GM10266 (cell line): ENCODE measurements around the gene ARHGAP26.

Experiments
- DNase-seq: peaks from one replicate; pipeline ENCODE4 v3.0.0; 2012; ENCODE audit errors: extremely low spot score
- CTCF ChIP-seq: IDR thresholded peaks from 2 replicates; pipeline ENCODE4 v1.5.1; 2012; ENCODE audit warnings: mild to moderate bottlenecking, low read depth; ENCODE audit not compliant: control insufficient read depth, insufficient read depth; ENCODE audit errors: missing control alignments

Gene ARHGAP26

GRCh38 chr5:143165049-143165880, 395.1 kb downstream of the ARHGAP26 start:
- no peak for DNase-seq
- no peak for TF ChIP-seq CTCF

GRCh38 chr5:143166090-143166489, 395.9 kb downstream of the ARHGAP26 start:
- no peak for DNase-seq
- no peak for TF ChIP-seq CTCF

GRCh38 chr5:143166661-143167420, 396.7 kb downstream of the ARHGAP26 start:
- TF ChIP-seq CTCF = no peak
- DNase-seq = no peak

DNA sequence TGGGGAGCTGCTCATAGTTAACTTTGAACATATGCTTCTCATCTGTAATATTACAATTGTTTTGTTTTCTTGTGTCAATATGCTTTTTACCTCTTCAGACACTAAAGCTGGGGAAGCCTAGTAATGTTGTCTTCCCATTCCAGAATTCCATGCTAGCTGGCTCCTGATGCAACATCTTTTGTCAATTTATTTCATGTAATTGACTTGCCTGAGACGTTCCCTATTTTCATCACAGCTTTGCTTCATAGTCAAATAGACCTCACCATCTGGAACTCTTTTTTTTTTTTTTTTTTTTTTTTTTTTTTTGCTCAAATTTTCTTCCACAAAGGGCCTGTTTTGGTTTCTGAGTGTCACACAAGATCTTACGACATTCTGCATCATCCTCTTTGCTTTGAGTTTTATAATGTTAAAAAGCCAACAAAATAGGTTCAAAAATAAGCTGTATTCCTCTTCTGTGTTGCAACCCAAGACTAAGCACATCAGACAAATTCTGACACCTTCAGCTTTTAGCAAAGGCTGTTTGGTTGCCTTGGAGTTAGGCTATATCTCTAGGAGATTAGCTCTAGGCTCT, 398.1 kb downstream of the ARHGAP26 start:
- DNase-seq = no peak
- TF ChIP-seq CTCF = no peak

DNA sequence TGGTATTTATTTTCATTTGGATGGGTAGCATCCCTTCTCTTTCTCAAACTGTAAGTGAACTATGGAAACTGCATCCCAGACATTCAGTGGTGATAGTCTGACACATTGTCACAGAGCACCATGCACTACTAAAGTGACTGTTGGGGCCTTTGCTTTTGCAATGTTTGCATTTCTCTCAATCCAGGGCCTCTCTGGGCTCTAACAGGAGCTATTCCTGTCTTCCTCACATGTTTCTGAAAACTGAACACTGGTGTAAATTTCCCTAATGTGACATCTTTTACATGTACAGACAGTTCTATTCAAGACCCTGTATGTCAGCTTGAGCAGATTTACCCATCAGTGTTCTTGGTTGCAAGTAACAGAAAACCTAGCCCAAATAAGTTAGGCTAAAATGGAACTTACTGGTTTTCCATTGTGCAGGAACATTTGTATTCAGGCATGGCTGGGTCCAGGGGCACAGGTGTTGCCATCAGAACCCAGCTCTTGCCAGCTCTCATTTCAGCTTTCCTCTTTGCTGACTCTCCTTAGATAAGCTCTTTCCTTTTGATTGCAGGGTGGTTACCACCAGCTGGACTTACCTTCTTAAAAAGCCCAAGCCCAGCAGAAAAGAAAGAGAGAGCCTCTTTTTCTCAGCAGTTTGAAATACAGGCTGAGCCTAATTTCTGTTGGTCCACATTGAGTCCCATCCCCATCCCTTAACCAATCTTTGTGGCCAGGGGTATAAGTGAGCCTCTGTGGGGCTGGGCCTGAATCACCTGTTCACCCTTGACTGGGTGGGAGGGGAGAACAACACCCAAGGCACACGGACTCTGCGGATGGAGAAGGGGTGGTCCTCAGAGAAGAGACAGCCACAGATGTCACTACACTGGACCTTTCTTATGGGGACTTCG, 399.0 kb downstream of the ARHGAP26 start:
- DNase-seq = no peak
- TF ChIP-seq CTCF = no peak

DNA sequence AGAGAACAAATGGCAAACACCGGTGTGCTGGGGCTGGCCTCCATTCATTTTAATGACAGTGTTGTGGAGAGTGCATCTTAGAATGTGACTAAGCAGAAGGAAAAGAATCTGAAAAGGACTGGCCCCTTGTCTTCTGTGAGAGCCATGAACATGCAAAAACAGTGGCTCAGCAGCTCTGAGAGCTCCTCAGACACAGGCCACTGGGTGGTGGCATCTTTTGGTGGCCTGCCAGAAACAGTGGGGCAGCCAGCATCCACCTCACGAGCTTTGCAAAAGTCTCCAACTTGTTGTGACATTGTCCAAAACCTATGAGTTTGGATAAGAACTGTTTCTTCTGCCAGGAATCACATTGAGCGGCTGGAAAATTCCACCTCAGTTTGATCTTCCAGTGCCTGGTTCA, 399.9 kb downstream of the ARHGAP26 start:
- no peak for DNase-seq
- no peak for TF ChIP-seq CTCF
